Fibroblast of the aortic adventitia (primary cell): ENCODE results near the gene PHB1. TPM values are rescaled to one million over a fixed set of nuclear protein-coding genes. Genes with fewer than 3 reads are reported as not detected.
"Not testable (repeated sequence)": the region's sequence is repeated elsewhere in the genome, so short reads cannot be mapped to it uniquely, and the experiment has no call there.

ENCODE experiments used
- DNase-seq: peaks from one replicate; pipeline ENCODE4 v3.0.0-alpha.2; 2010; ENCODE audit warnings: low read depth
- H3K4me3 ChIP-seq: 2 replicates; pipeline ENCODE4 v1.5.1; 2011; ENCODE audit warnings: low read depth, mild to moderate bottlenecking, control low read depth, low read length, moderate library complexity
- total RNA-seq: library from RNA; depleted of rRNA; stranded (reverse); fragments of >200 nt; gene quantifications from 2 replicates; pipeline ENCODE4 v1.2.3, GENCODE V29; 2012; ENCODE audit warnings: low replicate concordance
- TF ChIP-seq, protein P1 (sequence below): IDR thresholded peaks from 2 replicates; pipeline ENCODE4 v1.5.1; 2011; ENCODE audit warnings: mild to moderate bottlenecking, low read length, control low read depth, inconsistent platforms; ENCODE audit not compliant: insufficient read depth

Gene PHB1
- total RNA-seq, 1 donor = 103 TPM

DNA sequence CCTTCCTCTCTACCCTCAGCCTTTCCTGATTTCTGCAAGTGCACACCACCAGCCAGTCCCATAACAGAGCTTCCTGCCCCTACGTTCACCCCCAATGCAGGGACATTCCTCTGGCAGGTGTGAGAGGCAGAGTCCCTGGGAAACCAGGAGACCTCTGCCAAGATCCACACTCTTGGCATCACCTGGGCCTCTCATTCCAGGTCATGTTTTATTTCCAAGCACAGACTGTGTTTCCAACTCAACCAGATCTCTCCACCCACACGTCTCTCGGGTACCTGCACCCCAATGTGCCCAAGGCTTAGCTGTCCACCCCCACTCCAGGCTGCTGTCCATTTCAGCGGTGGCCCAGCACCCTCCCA lies 21.0 kb upstream of the PHB1 start:
- no peak for DNase-seq
- H3K4me3 ChIP-seq = no peak overlapping the region
- TF ChIP-seq, protein P1, sequence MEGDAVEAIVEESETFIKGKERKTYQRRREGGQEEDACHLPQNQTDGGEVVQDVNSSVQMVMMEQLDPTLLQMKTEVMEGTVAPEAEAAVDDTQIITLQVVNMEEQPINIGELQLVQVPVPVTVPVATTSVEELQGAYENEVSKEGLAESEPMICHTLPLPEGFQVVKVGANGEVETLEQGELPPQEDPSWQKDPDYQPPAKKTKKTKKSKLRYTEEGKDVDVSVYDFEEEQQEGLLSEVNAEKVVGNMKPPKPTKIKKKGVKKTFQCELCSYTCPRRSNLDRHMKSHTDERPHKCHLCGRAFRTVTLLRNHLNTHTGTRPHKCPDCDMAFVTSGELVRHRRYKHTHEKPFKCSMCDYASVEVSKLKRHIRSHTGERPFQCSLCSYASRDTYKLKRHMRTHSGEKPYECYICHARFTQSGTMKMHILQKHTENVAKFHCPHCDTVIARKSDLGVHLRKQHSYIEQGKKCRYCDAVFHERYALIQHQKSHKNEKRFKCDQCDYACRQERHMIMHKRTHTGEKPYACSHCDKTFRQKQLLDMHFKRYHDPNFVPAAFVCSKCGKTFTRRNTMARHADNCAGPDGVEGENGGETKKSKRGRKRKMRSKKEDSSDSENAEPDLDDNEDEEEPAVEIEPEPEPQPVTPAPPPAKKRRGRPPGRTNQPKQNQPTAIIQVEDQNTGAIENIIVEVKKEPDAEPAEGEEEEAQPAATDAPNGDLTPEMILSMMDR = no peak

DNA sequence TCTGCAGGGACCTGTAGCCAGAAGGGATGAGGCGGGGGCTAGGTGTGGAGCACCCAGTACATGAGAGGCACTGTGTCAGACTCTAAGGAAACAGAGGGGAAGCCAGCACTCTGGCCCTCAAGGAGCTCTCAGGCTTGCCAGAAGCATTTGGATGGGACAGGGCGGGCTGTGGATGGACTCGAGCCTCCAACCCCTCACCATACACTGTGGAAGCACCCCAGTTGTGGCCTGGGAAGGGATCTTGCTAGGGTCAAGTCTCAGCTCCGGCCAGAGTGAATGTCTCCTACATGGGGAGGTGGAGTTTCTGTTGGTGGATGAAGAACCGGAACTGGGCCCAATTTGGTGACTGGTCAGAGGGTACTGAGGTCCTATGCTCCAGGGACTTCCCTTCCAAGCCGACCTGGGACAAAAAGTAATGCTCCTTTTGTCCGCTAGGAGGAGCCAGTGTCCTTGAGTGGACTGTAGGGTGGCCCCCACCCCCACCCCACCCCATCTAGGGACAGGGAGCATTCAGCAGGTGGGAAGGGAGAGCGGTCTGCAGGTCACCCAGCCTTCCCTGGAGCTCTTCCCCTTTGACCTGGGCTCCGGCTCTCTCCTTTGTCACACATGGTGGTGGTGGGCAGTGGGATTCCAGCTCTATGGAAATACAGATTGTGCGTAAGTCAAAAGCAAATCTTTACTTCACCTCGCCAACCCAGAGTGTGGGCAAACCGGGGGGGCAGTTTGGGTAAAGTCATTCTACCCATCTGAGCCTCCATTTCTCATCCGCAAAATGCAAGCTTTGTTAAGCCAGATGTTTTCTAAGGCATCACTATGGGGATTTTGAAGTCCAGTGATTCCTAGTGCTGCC lies 20.4 kb upstream of the PHB1 start:
- peak; percentile 51 for DNase-seq

DNA sequence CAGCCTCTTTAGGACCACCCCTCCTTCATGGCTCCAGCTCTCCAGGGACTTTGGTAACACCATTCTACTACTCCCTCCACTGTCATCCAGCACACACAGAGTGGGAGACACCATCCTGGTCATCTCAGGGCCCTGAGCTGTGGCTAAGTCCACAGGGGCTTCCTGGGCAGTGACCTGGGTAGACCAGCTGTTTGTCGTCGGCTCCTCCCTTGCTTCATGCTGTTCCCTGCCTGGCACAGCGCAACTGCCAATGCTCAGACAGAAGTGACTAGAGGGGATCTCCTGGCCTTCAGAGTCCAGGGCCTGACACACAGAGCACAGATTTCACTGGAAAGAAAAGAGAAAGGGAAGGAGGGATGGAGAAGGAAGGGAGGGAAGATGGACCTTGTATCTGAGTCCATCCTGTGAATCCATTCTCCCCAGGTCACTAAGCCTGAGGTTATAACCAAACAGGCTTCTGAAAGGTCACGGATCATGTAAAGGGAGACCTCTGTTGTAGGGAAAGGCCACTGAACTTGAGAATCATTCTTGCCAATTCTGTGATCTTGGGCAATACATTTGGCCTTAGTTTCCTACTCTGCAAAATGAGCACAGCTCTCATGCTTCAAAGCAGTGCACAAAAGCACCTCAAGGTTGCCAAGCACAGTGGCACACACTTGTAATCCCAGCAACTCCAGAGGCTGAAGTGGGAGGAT lies 18.5 kb upstream of the PHB1 start:
- TF ChIP-seq, protein P1 = no peak
- DNase-seq = no peak
- H3K4me3 ChIP-seq = no peak overlapping the region

More for the DNA sequence above, 20.4 kb upstream of the PHB1 start:
- no peak overlapping the region for H3K4me3 ChIP-seq
- TF ChIP-seq, protein P1 = peak; percentile 80

DNA sequence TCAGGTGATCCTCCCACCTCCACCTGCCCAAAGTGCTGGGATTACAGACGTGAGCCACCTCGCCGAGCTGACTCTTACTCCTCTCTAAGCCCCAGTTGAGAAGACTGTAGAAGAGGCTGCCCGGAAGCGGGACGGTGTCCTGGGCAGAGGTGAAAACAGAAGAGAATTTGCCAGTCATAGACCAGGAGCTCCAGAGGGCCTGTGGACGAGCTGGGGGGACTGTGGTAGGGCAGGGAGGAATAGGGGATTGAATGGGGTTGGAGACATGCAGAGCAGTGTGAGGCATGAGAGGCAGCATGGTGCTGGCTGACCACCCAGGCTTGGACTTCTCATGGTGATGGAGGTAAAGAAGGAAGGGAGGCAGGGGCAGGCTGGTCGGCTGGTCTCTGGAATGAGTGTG lies 17.1 kb upstream of the PHB1 start:
- TF ChIP-seq, protein P1 = no peak
- no peak overlapping the region for H3K4me3 ChIP-seq
- no peak for DNase-seq

DNA sequence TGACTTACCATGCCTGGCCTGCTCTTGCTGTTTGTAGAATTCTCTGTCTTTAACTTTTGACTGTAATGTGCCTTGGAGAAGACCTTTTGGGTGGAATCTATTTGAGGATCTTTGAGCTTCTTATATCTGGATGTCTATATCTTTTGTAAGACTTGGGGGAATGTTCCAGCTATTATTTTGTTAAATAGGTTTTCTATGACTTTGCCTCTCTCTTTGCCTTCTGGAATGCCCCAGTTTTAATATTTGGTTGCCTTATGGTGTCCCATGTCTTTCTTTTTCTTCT lies 10.3 kb upstream of the PHB1 start:
- TF ChIP-seq, protein P1 = no peak
- H3K4me3 ChIP-seq = no peak overlapping the region
- no peak for DNase-seq

DNA sequence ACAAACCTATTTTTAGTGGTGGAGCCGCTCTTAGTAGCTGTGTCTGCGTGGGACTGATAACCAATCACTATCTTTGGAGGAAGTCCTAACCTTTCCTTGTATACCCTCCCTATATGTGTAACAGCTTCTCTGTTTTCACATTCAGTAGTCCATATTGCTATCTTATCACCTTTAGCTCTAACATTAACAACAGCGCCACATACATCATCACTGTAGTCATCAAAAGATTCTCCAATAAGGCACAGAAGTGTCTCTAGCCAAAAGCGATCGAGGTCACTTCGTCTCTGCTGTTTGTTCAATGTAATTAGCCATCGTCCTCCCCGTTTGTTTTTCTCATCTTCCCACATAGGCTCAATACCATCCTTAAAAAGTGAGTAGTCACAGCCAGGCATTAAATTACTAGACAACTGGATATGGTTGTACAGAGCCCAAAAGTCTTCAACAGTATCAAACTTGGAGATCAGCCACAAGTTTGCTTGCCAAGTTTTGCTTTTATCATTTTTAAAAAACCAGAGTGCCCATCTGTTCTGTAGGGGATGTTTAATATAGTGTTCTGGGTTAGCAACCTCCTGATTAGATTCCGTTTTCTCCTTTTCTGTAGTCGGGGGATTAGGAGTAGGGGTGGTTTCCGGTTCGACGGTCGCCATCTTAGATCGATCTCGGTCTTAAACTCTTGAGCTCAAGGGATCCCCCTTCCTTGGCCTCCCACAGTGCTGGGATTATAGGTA lies 9.8 kb upstream of the PHB1 start:
- DNase-seq, H3K4me3 ChIP-seq: not testable (repeated sequence)

DNA sequence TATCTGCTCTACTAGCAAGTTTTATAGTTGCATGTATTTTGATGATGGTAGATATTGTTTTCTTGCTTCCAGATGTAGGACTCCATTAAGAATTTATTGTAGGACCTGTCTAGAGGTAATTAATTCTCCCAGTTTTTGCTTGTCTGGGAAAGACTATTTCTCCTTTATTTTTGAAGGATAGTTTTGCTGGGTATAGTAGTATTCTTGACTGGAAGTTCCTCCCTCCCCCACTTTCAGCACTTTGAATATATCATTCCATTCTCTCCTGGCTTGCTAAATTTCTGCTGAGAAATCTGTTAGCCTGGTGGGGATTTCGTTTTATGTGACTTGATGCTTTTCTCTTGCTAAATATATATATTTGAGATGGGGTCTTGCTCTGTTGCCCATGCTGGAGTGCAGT lies 8.0 kb upstream of the PHB1 start:
- TF ChIP-seq, protein P1 = no peak
- H3K4me3 ChIP-seq = no peak overlapping the region
- no peak for DNase-seq

DNA sequence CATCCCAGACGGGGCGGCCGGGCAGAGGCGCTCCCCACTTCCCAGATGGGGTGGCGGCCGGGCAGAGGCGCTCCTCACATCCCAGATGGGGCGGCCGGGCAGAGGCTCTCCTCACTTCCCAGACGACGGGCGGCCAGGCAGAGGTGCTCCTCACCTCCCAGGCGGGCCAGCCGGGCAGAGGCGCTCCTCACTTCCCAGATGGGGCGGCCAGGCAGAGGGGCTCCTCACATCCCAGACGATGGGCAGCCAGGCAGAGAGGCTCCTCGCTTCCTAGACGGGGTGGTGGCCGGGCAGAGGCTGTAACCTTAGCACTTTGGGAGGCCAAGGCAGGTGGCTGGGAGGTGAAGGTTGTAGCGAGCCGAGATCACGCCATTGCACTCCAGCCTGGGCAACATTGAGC lies 5.1 kb upstream of the PHB1 start:
- not testable (repeated sequence) for DNase-seq, H3K4me3 ChIP-seq

DNA sequence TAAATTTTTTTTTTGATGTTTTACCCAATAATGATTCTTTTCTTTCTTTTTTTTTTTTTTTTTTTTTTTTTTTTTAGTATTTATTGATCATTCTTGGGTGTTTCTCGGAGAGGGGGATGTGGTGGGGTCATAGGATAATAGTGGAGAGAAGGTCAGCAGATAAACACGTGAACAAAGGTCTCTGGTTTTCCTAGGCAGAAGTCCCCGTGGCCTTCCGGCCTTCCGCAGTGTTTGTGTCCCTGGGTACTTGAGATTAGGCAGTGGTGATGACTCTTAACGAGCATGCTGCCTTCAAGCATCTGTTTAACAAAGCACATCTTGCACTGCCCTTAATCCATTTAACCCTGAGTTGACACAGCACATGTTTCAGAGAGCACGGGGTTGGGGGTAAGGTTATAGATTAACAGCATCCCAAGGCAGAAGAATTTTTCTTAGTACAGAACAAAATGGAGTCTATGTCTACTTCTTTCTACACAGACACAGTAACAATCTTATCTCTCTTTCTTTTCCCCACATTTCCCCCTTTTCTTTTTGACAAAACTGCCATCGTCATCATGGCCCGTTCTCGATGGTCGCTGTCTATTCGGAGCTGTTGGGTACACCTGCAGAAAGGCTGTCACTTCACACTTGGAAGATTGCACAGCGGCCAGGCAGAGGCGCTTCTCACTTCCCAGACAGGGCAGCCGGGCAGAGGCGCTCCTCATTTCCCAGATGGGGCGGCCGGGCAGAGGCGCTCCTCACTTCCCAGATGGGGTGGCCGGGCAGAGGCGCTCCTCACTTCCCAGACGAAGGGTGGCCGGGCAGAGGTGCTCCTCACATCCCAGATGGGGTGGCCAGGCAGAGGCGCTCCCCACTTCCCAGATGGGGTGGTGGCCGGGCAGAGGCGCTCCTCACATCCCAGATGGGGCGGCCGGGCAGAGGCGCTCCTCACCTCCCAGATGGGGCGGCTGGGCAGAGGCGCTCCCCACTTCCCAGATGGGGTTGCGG lies 4.4 kb upstream of the PHB1 start:
- DNase-seq, H3K4me3 ChIP-seq: not testable (repeated sequence)
